Measurements from ENCODE around the gene OR2V1. TPM values are rescaled to one million over a fixed set of nuclear protein-coding genes. Genes with fewer than 3 reads are reported as not detected.

Gene OR2V1
- total and polyA plus RNA-seq, 2 donors (not counting 1 experiment from before 2014, with no cell fraction given): not detected

- peaks cover 2% of the 10 kb centered on the region for H3K4me1 Mint-ChIP-seq
- Histone ChIP-seq H2AFZ (ENCODE audit: insufficient read depth, low read depth, low read length, poor library complexity, severe bottlenecking) (no peak overlapping the region), H3K27me3 (replicated peaks in 1 of 4; ENCODE audit: control extremely low read depth in 1 of 4, control insufficient read depth in 3 of 4, insufficient read depth in 4 of 4, low read length in 3 of 4) (peaks cover 0 to 24% (median 7%) of the 10 kb centered on the region in 4 experiments), H3K36me3 (replicated peaks in 1 of 2; ENCODE audit: control extremely low read depth in 1 of 2, control insufficient read depth in 1 of 2, extremely low read depth in 1 of 2, insufficient read depth in 2 of 2, low read length in 1 of 2) (no peaks in the 10 kb centered on the region), H3K4me2 (replicated peaks; ENCODE audit: low read depth, low read length, poor library complexity, severe bottlenecking) (no peak overlapping the region), H3K79me2 (ENCODE audit: control insufficient read depth, insufficient read depth, low read length) (no peaks in the 10 kb centered on the region), H4K20me1 (ENCODE audit: control insufficient read depth, insufficient read depth, low read length, poor library complexity, severe bottlenecking) (no peaks in the 10 kb centered on the region), H3K4me3 (ENCODE audit: control extremely low read depth in 1 of 5, extremely low read depth in 1 of 5, insufficient read depth in 1 of 5, low read depth in 2 of 5, low read length in 4 of 5) (no peak overlapping the region), H3K27ac (ENCODE audit: low read length in 2 of 2) (no peak overlapping the region), H3K9ac (ENCODE audit: low read length) (no peak overlapping the region), H3K9me3 (ENCODE audit: control extremely low read depth in 1 of 3, control insufficient read depth in 2 of 3, insufficient read depth in 1 of 3, low read length in 2 of 3) (peaks cover 0 to 6% (median 0%) of the 10 kb centered on the region in 3 donors), H3K4me1 (ENCODE audit: control insufficient read depth in 2 of 2, insufficient read depth in 2 of 2, low read length in 2 of 2) (no peaks in the 10 kb centered on the region)
- ATAC-seq (ENCODE audit: low read depth) (no peak), DNase-seq (no peak)
- CTCF ChIA-PET: no interaction called here
- WGBS (ENCODE audit: insufficient coverage): no CpG with 5 or more reads among the region's 7 CpGs
- no peaks in the 10 kb centered on the region for H3K9me3 Mint-ChIP-seq (ENCODE audit: insufficient read depth)
- TF ChIP-seq CTCF (IDR thresholded peaks at IDR 0.05) (no peak), EZH2 (IDR thresholded peaks at IDR 0.05; ENCODE audit: borderline replicate concordance, insufficient read depth, low read depth, low read length, poor library complexity, severe bottlenecking) (no peak)
- intact Hi-C loops (cut with micrococcal nuclease): no loop called here
- POLR2A ChIA-PET: no interaction called here
- H3K27ac Mint-ChIP-seq: no peak overlapping the region
- no peak overlapping the region for H3K4me3 Mint-ChIP-seq
- H3K27me3 Mint-ChIP-seq: peaks cover 67% of the 10 kb centered on the region
These were observed 1.4 kb downstream of the OR2V1 start for GRCh38 chr5:181129601-181130000.

GRCh38 chr5:181127907-181128626 is 2.9 kb downstream of the OR2V1 start:
- Histone ChIP-seq H3K4me3 (ENCODE audit: control extremely low read depth in 1 of 5, extremely low read depth in 1 of 5, insufficient read depth in 1 of 5, low read depth in 2 of 5, low read length in 4 of 5) (no peak overlapping the region), H3K9ac (ENCODE audit: low read length) (no peak overlapping the region), H3K27me3 (replicated peaks in 1 of 4; ENCODE audit: control extremely low read depth in 1 of 4, control insufficient read depth in 3 of 4, insufficient read depth in 4 of 4, low read length in 3 of 4) (peaks cover 0 to 24% (median 7%) of the 10 kb centered on the region in 4 experiments), H3K36me3 (replicated peaks in 1 of 2; ENCODE audit: control extremely low read depth in 1 of 2, control insufficient read depth in 1 of 2, extremely low read depth in 1 of 2, insufficient read depth in 2 of 2, low read length in 1 of 2) (no peaks in the 10 kb centered on the region), H3K9me3 (ENCODE audit: control extremely low read depth in 1 of 3, control insufficient read depth in 2 of 3, insufficient read depth in 1 of 3, low read length in 2 of 3) (peaks cover 0 to 6% (median 0%) of the 10 kb centered on the region in 3 donors), H2AFZ (ENCODE audit: insufficient read depth, low read depth, low read length, poor library complexity, severe bottlenecking) (no peak overlapping the region), H3K79me2 (ENCODE audit: control insufficient read depth, insufficient read depth, low read length) (no peaks in the 10 kb centered on the region), H3K4me1 (ENCODE audit: control insufficient read depth in 2 of 2, insufficient read depth in 2 of 2, low read length in 2 of 2) (no peaks in the 10 kb centered on the region), H3K27ac (ENCODE audit: low read length in 2 of 2) (no peak overlapping the region), H4K20me1 (ENCODE audit: control insufficient read depth, insufficient read depth, low read length, poor library complexity, severe bottlenecking) (no peaks in the 10 kb centered on the region), H3K4me2 (replicated peaks; ENCODE audit: low read depth, low read length, poor library complexity, severe bottlenecking) (no peak overlapping the region)
- no peak overlapping the region for H3K27ac Mint-ChIP-seq
- ATAC-seq (ENCODE audit: low read depth) (no peak), DNase-seq (no peak)
- TF ChIP-seq EZH2 (IDR thresholded peaks at IDR 0.05; ENCODE audit: borderline replicate concordance, insufficient read depth, low read depth, low read length, poor library complexity, severe bottlenecking) (no peak), CTCF (IDR thresholded peaks at IDR 0.05) (no peak)
- WGBS (ENCODE audit: insufficient coverage): 77% methylated on average over 15 of the region's 15 CpGs
- no peak overlapping the region for H3K4me3 Mint-ChIP-seq
- H3K4me1 Mint-ChIP-seq: peaks cover 2% of the 10 kb centered on the region
- intact Hi-C loops (cut with micrococcal nuclease): no loop called here
- H3K27me3 Mint-ChIP-seq: peaks cover 63% of the 10 kb centered on the region
- CTCF ChIA-PET: no interaction called here
- H3K9me3 Mint-ChIP-seq (ENCODE audit: insufficient read depth): no peaks in the 10 kb centered on the region
- POLR2A ChIA-PET: no interaction called here

Data from B cell (primary cell).